ENCODE results near the gene AGAP2.
A peak's percentile ranks its signal among the peaks of the same experiment; 100 is the strongest.
"Not testable (repeated sequence)": the region's sequence is repeated elsewhere in the genome, so short reads cannot be mapped to it uniquely, and the experiment has no call there.

AGAP2 gene

DNA sequence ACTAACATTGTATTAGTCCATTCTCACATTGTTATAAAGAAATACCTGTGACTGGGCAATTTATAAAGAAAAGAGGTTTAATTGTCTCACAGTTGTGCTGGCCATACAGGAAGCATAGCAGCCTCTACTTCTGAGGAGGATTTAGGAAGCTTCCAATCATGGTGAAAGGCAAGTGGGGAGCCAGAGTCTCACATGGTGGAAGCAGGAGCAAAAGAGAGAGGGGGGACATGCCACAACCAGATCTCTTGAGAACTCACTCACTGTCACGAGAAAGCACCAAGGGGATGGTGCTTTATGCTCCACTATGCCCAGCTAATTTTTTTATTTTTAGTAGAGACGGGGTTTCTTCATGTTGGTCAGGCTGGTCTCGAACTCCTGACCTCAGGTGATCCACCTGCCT lies 31.3 kb downstream of the AGAP2 start:
- Mint-ChIP-seq H3K4me1 (peaks cover 1 to 5% of the 10 kb centered on the region in 2 donors), H3K27me3 (no peaks in the 10 kb centered on the region), H3K4me3 (no peak overlapping the region), H3K27ac (no peak overlapping the region), H3K9me3 (peaks cover 4% of the 10 kb centered on the region in 2 donors), H3K36me3 (peaks cover 48 to 62% of the 10 kb centered on the region in 2 donors)
- no peak for ATAC-seq (replicated peaks)
- DNase-seq = no peak

GRCh38 chr12:57700317-57700716 lies 38.2 kb downstream of the AGAP2 start:
- no peak for DNase-seq
- H3K4me1 Mint-ChIP-seq = peaks cover 22 to 24% of the 10 kb centered on the region in 2 donors
- H3K36me3 Mint-ChIP-seq = peaks cover 67 to 77% of the 10 kb centered on the region in 2 donors
- peak overlapping the region; percentile 3 for H3K27ac Mint-ChIP-seq
- peaks cover 4% of the 10 kb centered on the region in 2 donors for H3K9me3 Mint-ChIP-seq
- no peaks in the 10 kb centered on the region for H3K27me3 Mint-ChIP-seq
- ATAC-seq (replicated peaks) = no peak
- H3K4me3 Mint-ChIP-seq = no peak overlapping the region

- Mint-ChIP-seq H3K27ac (no peak overlapping the region), H3K4me1 (peaks cover 22 to 24% of the 10 kb centered on the region in 2 donors), H3K9me3 (peaks cover 4% of the 10 kb centered on the region in 2 donors), H3K36me3 (peaks cover 57 to 66% of the 10 kb centered on the region in 2 donors), H3K4me3 (no peak overlapping the region), H3K27me3 (no peaks in the 10 kb centered on the region)
- no peak for ATAC-seq (replicated peaks)
- no peak for DNase-seq
These were observed 40.1 kb downstream of the AGAP2 start for GRCh38 chr12:57698414-57698813.

DNA sequence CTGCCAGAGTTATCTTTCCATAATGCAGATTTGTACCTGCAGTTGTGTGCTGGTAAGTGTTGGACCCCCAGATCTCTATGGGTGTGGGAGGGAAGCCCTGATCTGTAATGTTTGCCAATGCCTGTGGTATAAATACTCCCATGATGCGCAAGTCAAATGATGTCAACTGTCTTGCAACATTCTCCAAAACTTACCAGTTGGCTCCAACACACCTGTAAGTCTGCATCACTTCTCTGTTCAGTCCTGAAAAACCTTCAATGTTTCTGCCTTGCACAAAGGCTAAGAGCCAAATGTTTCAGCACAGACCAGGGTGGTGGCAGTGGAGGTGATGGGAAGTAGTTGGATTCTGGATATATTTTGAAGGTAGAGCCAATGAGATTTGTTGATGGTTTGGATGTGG lies 41.5 kb downstream of the AGAP2 start:
- H3K9me3 Mint-ChIP-seq = no peaks in the 10 kb centered on the region
- peaks cover 44 to 53% of the 10 kb centered on the region in 2 donors for H3K36me3 Mint-ChIP-seq
- H3K4me3 Mint-ChIP-seq = no peak overlapping the region
- no peak for DNase-seq
- H3K4me1 Mint-ChIP-seq = peaks cover 22 to 24% of the 10 kb centered on the region in 2 donors
- no peak overlapping the region for H3K27ac Mint-ChIP-seq
- ATAC-seq (replicated peaks) = no peak
- H3K27me3 Mint-ChIP-seq = no peaks in the 10 kb centered on the region

DNA sequence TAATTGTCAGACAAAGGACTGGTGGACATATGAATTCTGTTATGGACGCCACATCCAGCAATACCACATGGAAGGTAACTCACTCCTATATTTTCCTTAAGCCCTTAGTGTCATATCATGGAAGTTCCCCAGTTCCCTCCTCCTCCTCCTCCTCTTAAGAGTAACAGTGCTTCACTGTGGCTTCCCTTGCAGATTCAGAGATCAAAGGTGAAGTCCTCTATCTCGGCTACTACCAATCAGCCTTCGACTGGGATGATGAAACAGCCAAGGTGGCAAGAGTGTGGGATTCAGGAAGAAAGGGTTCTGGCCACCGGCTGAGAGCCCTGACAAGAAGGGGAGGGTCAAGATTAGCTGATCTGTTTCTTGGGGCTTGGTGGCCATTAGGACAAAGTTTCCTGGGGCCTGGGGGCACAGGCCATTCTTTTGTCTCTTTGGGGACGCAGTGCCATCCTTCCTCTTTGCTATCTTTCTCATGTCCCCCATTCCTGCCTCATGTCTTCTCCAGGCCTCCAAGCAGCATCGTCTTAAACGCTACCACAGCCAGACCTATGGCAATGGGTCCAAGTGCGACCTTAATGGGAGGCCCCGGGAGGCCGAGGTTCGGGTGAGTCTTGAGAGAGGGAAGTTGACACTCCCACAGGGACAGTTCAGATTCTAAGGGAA lies 42.6 kb downstream of the AGAP2 start:
- Mint-ChIP-seq H3K27ac (peak overlapping the region; percentile 60), H3K36me3 (peaks cover 39 to 51% of the 10 kb centered on the region in 2 donors), H3K27me3 (peaks cover 0 to 1% of the 10 kb centered on the region in 2 donors), H3K4me1 (peaks cover 22 to 24% of the 10 kb centered on the region in 2 donors), H3K9me3 (no peaks in the 10 kb centered on the region), H3K4me3 (no peak overlapping the region)
- DNase-seq (no peak), ATAC-seq (replicated peaks) (no peak)

- Mint-ChIP-seq H3K27ac (no peak overlapping the region), H3K9me3 (no peaks in the 10 kb centered on the region), H3K4me1 (peaks cover 11 to 14% of the 10 kb centered on the region in 2 donors), H3K36me3 (peaks cover 30 to 39% of the 10 kb centered on the region in 2 donors), H3K4me3 (no peak overlapping the region), H3K27me3 (peaks cover 0 to 11% of the 10 kb centered on the region in 2 donors)
- ATAC-seq (replicated peaks) = no peak
- DNase-seq = no peak
These were observed 44.0 kb downstream of the AGAP2 start for GRCh38 chr12:57694459-57695019.

- peak; percentile 96 to 97 for ATAC-seq (replicated peaks)
- no peaks in the 10 kb centered on the region for H3K9me3 Mint-ChIP-seq
- H3K27ac Mint-ChIP-seq = no peak within 1 kb of the TSS
These were observed 44.7 kb downstream of the AGAP2 start, which contains the start of gene OS9 for GRCh38 chr12:57693659-57694458. TSS of gene OS9 (plus strand) at chr12:57694132. CDS start at chr12:57694162, 30 bp downstream.

DNA sequence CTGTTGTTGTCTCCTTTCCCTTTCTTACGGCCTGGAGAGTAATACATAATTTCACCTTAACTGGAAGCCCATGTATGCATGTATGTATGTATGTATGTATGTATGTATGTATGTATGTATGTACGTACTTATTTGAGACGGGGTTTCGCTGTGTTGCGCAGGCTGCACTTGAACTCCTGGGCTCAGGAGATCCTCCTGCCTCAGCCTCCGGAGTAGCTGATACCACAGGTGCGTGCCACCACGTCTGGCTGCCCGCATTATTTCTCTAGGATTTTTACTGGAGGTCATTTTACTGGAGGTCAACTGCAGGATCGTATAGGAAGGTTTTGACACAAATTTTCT lies 45.3 kb downstream of the AGAP2 start:
- ATAC-seq (replicated peaks) (peak; percentile 0 to 5), DNase-seq (no peak)
- Mint-ChIP-seq H3K27me3 (peaks cover 10 to 21% of the 10 kb centered on the region in 2 donors), H3K4me1 (peaks cover 2 to 4% of the 10 kb centered on the region in 2 donors), H3K4me3 (no peak overlapping the region), H3K9me3 (no peaks in the 10 kb centered on the region), H3K36me3 (peaks cover 18 to 27% of the 10 kb centered on the region in 2 donors), H3K27ac (no peak overlapping the region)

More at GRCh38 chr12:57693659-57694458, 44.7 kb downstream of the AGAP2 start, which contains the start of gene OS9:
- peaks cover 24 to 33% of the 10 kb centered on the region in 2 donors for H3K36me3 Mint-ChIP-seq
- peak; percentile 96 for DNase-seq
- no peak within 1 kb of the TSS for H3K4me3 Mint-ChIP-seq
- peaks cover 4 to 10% of the 10 kb centered on the region in 2 donors for H3K4me1 Mint-ChIP-seq
- peaks cover 4 to 15% of the 10 kb centered on the region in 2 donors for H3K27me3 Mint-ChIP-seq

DNA sequence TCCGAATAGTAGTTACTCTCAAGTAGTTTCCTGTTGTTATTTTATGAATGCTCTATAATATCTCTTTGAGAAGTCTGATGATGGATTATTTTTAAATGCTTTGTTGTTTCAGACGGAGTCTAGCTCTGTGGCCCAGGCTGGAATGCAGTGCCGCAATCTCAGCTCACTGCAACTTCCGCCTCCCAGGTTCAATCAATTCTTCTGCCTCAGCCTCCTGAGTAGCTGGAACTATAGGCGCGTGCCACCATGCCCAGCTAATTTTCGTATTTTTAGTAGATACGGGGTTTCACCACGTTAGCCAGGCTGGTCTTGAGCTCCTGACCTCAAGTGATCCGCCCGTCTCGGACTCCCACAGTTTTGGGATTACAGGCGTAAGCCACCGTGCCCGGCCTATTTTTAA lies 46.0 kb downstream of the AGAP2 start:
- H3K27ac Mint-ChIP-seq = no peak overlapping the region
- peaks cover 0 to 3% of the 10 kb centered on the region in 2 donors for H3K4me1 Mint-ChIP-seq
- H3K9me3 Mint-ChIP-seq = no peaks in the 10 kb centered on the region
- DNase-seq (no peak), ATAC-seq (replicated peaks) (no peak)
- no peak overlapping the region for H3K4me3 Mint-ChIP-seq
- H3K36me3 Mint-ChIP-seq = peaks cover 15 to 19% of the 10 kb centered on the region in 2 donors
- peaks cover 14 to 28% of the 10 kb centered on the region in 2 donors for H3K27me3 Mint-ChIP-seq

GRCh38 chr12:57688931-57689330 lies 49.6 kb downstream of the AGAP2 start:
- DNase-seq (no peak), ATAC-seq (replicated peaks) (no peak)
- H3K36me3 Mint-ChIP-seq = no peaks in the 10 kb centered on the region
- no peaks in the 10 kb centered on the region for H3K9me3 Mint-ChIP-seq
- H3K27ac Mint-ChIP-seq = no peak overlapping the region
- no peaks in the 10 kb centered on the region for H3K4me1 Mint-ChIP-seq
- no peak overlapping the region for H3K4me3 Mint-ChIP-seq
- H3K27me3 Mint-ChIP-seq = peaks cover 39 to 63% of the 10 kb centered on the region in 2 donors

- Mint-ChIP-seq H3K36me3 (no peaks in the 10 kb centered on the region), H3K27ac (no peak overlapping the region), H3K27me3 (peaks cover 40 to 67% of the 10 kb centered on the region in 2 donors), H3K9me3 (no peaks in the 10 kb centered on the region), H3K4me1 (no peaks in the 10 kb centered on the region), H3K4me3 (no peak overlapping the region)
- DNase-seq = no peak
- no peak for ATAC-seq (replicated peaks)
These were observed 50.7 kb downstream of the AGAP2 start for GRCh38 chr12:57687862-57688261.

- H3K4me1 Mint-ChIP-seq = no peaks in the 10 kb centered on the region
- no peaks in the 10 kb centered on the region for H3K36me3 Mint-ChIP-seq
- ATAC-seq (replicated peaks) = no peak
- peaks cover 19 to 31% of the 10 kb centered on the region in 2 donors for H3K27me3 Mint-ChIP-seq
- H3K27ac Mint-ChIP-seq = no peak overlapping the region
- no peak overlapping the region for H3K4me3 Mint-ChIP-seq
- no peak for DNase-seq
- H3K9me3 Mint-ChIP-seq = peaks cover 4 to 8% of the 10 kb centered on the region in 2 donors
These were observed 58.8 kb downstream of the AGAP2 start for GRCh38 chr12:57679697-57680096.

GRCh38 chr12:57677947-57678346 lies 60.6 kb downstream of the AGAP2 start:
- DNase-seq; H3K4me3 Mint-ChIP-seq; H3K4me1 Mint-ChIP-seq; ATAC-seq (replicated peaks); H3K9me3 Mint-ChIP-seq; H3K27ac Mint-ChIP-seq; H3K36me3 Mint-ChIP-seq: not testable (repeated sequence)
- peaks cover 11 to 27% of the 10 kb centered on the region in 2 donors for H3K27me3 Mint-ChIP-seq

- no peaks in the 10 kb centered on the region for H3K4me1 Mint-ChIP-seq
- no peak overlapping the region for H3K4me3 Mint-ChIP-seq
- no peak for ATAC-seq (replicated peaks)
- no peak overlapping the region for H3K27ac Mint-ChIP-seq
- H3K36me3 Mint-ChIP-seq = no peaks in the 10 kb centered on the region
- H3K9me3 Mint-ChIP-seq = no peaks in the 10 kb centered on the region
- no peak for DNase-seq
- peaks cover 11 to 21% of the 10 kb centered on the region in 2 donors for H3K27me3 Mint-ChIP-seq
These were observed 63.9 kb downstream of the AGAP2 start for GRCh38 chr12:57674691-57675090.
